Measurements from ENCODE around the gene ARHGEF19.
"Not testable (repeated sequence)": the region's sequence is repeated elsewhere in the genome, so short reads cannot be mapped to it uniquely, and the experiment has no call there.

The ARHGEF19 gene

GRCh38 chr1:16212251-16212961 lies at the start of gene ARHGEF19:
Gene ARHGEF19 (minus strand): TSS chr1:16212652. CDS start chr1:16209054, 3,598 bp downstream.
- no peak for DNase-seq

- no peak for DNase-seq
Observed at GRCh38 chr1:16262067-16262466, 49.6 kb upstream of the ARHGEF19 start.

- DNase-seq = no peak
Observed at GRCh38 chr1:16260814-16261213, 48.4 kb upstream of the ARHGEF19 start.

- no peak for DNase-seq
Observed at GRCh38 chr1:16258591-16259135, 46.2 kb upstream of the ARHGEF19 start.

DNA sequence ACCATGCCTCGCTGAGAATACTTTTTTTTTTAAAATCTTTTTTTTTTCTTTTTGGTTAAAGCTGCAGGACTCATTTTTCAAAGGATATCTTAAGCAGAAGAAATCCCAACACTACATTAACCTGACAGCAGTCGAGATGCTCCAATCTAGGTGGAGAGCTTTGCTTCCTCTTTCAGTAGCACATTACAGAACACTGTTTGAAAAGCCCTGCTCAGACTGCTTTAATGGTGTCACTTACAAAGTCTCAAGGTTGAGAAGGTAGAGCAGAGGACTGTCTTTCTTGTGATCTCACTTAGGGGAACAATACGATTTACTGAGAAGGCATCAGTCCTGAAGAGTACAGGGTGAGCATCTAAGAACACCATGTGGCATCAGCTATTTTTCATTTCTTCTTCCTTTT lies 45.5 kb upstream of the ARHGEF19 start:
- no peak for DNase-seq

DNA sequence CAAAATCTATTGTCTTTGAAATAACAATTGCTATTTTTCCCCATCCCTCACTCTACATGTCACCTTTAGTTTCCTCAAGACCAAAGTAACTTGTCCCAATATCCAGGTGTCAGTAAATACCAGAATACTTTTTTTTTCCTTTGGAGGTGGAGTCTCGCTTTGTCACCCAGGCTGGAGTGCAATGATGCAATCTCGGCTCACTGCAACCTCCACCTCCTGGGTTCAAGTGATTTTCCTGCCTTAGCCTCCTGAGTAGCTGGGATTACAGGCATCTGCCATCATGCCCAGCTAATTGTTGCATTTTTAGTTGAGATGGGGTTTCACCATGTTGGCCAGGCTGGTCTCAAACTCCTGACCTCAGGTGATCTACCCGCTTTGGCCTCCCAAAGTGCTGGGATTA lies 45.1 kb upstream of the ARHGEF19 start:
- not testable (repeated sequence) for DNase-seq

DNA sequence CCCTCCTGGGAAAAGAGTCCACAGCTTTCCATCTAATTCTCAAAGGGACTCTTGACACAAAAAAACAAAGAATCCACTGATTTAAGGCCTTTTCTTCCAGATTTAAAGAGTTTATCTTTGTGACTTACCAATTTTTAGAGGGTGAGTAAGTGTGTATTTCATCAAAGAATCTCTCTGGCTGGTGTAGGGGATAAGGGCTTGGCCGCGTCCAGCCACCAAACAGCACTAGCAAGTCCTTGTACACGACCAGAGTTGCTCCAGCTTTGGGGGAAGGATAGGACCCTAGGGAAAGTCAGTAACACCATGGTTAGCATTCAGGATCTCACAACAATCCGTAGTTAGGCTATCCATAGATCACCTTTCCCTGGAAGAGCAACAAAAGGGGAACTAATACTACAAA lies 44.0 kb upstream of the ARHGEF19 start:
- DNase-seq = no peak

DNA sequence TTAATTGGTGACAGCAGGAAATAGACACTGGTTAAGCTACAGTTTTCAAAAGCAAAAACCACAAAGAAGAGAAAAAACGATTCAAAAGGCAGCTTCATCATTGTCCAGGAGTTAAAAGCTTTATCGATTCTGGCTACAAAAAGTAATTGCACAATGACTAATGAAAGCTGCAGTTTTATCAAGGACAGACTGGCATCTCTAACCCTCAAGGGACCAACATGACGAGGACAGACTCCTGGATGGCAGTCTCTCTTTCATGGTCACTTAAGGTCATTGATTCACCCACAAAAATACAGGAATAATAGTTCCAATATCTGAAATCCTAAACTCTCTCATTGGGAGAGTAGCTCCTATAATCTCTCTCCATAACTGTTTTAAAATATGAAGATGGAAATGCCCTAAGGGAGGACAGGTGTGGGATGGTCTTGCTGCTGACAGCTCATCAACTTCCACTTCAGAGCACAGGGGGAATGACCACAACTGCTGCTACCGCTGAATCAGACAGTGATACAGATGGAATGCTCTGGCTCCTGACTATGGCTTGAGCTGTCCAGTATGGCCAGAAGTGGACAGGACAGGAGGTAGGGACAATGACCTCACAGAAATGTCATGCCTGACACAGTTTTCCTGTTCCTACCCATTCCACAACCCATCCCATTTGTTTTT lies 41.9 kb upstream of the ARHGEF19 start:
- no peak for DNase-seq

DNA sequence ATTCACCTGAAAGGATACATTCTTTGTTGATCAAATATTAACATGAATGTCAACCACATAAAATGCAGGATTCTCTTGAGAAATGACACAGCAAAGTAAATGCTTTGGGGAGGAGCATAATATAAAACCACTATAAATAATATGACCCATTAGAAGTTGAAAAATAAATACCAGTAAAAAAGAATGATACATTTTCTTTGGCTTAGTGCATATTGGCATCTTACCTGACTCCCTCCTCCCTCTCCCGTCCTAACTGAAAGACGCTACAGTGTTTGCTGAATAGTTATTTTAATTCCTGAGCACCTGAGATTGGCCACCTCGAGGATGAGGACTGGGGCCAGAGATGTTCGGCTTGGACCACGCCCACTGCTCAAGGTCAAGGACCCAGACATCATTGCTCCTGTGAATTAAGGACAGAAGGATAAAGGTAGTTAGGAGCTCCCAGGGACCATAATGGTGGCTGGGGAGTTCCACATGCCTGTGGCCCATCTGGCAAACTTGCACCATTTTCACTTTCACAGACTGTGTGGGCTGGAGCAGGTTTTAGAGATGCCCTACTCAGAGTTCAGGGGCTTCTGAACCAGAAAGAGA lies 41.0 kb upstream of the ARHGEF19 start:
- no peak for DNase-seq

- no peak for DNase-seq
Observed at GRCh38 chr1:16252912-16253311, 40.5 kb upstream of the ARHGEF19 start.

GRCh38 chr1:16251381-16251780 lies 38.9 kb upstream of the ARHGEF19 start:
- DNase-seq = no peak

DNA sequence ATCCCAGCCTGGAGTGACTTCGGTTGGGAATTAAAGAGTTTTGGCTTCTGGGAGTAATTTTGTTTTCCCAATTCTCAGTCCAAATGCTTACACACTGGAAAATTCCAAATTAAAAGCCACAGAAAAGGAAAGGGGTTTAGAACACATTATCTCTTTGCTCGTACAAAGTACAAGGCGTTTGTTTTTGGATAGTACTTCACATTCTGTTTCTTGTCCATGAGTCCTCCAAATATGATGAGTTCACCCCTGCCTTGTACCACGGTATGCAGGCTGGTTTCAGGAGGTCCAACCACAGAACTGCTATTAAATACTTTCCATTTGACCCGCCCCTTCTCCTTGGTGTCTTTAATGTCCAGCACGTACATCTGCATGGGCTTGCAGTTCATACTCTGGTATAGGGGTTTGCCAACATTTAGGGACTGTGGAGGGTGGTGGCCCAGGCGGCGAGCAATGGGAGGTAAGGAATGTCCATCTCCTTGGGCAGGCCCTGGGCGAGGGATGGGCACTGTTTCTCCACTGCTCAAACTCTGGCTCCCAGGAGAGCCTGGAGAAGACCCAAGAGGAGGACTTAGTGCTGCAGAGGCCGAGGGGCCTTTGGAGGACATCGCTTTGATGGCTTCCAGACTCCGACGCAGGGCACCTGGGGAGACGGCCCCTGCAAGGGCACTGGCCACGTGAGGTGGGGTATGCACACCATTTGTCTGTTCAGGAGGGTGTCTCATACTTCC lies 38.2 kb upstream of the ARHGEF19 start:
- no peak for DNase-seq

GRCh38 chr1:16249596-16250241 lies 37.3 kb upstream of the ARHGEF19 start:
- no peak for DNase-seq

DNA sequence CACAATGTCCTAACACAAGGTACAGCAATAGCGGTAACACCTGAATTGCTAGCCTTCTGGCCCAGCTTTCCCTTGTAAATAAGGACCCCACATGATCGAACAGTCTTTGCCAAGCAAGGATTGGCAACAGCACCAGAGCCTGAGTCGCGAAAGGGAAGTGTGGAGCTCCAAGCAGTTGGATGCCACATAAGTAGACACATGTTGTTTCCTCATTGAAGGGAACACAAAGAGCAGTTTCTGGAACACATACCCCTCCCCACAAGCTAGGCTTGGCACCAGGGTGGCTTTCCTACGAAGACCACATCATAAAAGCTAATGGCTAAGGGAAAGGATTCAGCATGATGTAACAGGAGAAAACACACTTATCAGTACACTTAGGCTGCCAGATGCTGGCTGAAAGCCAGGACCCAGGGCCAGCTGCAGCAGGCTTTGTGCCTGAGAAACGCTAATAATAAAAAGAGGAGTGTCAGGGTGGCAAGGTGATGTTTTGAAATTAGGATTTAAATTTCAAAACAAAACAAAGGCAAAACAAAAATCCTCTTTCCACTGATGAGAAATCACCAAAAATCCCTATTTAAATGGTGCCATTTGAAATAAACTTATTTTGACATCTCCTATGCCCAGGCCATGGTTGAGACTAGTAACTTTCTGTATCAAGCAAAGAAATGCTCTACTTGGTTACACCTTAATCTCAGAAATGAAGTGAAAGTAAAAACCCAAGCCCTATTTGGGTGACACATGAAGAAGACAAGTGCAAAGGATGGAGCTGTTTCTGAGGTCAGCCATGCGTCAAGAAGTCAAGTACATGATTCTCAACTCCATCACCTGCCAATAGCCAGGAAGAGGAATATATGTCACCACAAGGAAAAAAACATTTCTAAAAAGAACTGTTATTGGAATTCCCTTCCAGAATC lies 36.4 kb upstream of the ARHGEF19 start:
- DNase-seq = no peak

DNA sequence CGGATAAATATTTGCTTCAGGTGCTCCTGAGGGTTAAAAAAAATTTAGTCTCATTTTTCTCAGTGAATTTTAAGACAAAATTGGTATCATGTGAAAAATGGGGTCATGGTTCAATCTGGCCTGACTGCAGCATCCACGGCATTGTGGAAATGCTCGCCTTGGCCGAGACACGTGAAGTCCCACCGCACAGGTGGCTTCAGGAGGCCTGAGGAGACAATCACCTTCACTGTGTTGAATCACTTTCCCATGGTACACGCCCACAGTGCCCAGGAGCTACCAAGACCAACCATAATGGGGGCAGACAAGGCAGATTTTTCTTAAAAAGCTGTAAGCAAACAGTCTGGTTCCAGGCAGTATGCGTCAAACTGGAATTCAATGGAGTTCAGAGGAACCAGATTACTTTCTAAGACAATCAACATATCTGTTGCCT lies 35.6 kb upstream of the ARHGEF19 start:
- no peak for DNase-seq

- DNase-seq = no peak
Observed at GRCh38 chr1:16247441-16247840, 35.0 kb upstream of the ARHGEF19 start.

DNA sequence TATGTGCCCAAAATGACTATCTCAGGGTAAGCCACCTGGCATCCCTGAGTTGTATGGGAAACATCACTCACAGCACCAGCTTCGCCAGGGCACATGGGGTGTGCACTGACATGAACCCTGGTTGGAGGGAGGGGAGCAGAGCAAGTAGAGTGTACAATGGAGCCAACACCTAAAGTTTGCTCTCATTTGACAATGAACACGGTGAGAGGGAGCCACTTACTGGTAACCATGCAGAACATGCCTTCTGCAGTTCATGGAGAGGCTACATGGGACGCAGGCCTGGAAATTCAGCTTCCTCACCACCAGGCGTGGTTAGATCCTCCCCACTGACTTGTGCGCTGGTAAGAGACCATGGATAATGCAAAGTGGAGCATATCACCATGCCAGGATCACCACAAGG lies 34.5 kb upstream of the ARHGEF19 start:
- DNase-seq = no peak

GRCh38 chr1:16246239-16246638 lies 33.8 kb upstream of the ARHGEF19 start:
- DNase-seq = not testable (repeated sequence)

DNA sequence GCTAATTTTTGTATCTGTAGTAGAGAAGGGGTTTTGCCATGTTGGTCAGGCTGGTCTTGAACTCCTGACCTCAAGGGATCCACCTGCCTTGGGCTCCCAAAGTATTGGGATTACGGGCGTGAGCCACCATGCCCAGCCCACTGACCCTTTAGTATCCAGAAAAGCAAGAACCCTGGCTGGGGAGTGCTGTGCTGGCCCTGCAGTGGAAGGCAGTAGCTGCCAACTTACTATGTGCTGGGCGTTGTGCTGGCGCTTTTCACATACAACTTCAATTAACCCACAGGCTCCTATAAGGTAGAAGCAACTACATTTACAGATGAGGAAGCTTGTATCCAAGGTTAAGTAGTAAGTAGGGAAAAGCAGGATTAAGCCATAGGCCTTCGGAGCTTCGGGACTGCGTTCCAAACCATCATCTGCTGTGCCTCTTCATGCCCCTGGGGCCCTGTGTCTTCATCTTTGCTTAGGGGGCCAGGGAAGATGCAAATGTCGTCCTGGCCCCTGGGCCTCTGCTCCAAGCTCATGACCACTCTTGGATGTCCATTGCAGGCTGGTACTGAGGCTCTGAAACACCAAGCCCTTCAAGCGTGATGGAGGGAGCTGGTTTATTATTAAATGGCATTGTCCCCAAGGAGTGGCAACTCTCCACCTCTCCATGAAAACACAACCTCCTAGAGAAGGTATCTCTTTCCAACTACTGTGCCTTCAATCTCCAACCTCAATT lies 33.2 kb upstream of the ARHGEF19 start:
- DNase-seq = no peak

DNA sequence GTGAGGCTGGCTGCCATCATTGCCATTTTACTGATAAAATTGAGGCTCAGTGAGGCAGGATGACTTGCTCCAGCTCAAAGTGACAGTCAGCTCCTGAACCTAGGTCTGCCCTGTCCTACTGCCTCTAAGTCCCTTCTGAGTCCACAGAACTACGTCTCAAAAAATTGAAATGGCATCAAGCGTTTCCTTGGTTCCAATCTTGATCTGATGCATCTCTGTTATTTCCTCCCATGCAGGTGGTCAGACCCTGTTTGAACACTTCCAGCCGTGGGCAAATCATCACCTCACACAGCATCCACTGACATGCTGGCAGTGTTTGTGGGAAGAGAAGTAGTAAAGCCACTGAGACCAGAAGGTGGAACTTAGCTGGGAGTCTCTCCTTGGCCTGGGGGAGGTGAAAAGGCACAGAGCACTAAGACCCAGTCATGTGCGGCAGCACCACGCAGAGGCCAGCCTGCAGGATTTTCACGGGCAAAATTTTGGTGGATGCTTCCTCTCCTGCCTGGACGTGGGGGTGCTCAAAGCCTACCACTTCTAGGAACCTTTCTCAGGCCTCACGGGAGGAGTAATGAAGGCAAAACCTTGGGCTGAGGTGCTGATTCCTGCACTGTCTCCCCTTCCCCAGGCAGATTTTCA lies 32.3 kb upstream of the ARHGEF19 start:
- no peak for DNase-seq

All from activated gamma-delta T cell treated with Interleukin-2 at 50 U/mL for 16 hours (primary cell).